ENCODE measurements around the gene SDK2.

The SDK2 gene

DNA sequence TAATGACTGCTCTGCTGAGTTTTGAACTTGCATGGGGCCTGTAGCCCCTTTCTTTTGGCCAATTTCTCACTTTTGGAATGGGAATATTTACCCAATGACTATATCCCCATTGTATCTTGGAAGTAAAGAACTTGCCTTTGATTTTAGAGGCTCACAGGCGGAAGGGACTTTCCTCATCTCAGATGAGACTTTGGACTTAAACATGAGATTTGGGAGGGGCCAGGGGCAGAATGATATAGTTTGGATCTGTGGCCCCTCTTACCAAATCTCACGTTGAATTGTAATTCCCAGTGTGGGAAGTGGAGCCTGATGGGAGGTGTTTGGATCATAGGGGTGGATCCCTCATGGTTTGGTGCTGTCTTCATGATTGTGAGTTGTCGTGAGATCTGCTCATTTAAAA, 42.7 kb upstream of the SDK2 start:
- in situ Hi-C loops (cut with HindIII; ENCODE audit: low sequenced_read_pairs) = no loop called here
- no peak for TF ChIP-seq CTCF (IDR thresholded peaks at IDR 0.05; ENCODE audit: low read depth, low read length)
- no peak overlapping the region for H3K4me3 ChIP-seq (ENCODE audit: low read depth, low read length)
- no peak for DNase-seq (ENCODE audit: low read depth, low spot score)

GRCh38 chr17:73686126-73686525, 41.9 kb upstream of the SDK2 start:
- in situ Hi-C loops (cut with HindIII; ENCODE audit: low sequenced_read_pairs) = no loop called here
- TF ChIP-seq CTCF (IDR thresholded peaks at IDR 0.05; ENCODE audit: low read depth, low read length) = no peak
- DNase-seq (ENCODE audit: low read depth, low spot score) = no peak
- no peak overlapping the region for H3K4me3 ChIP-seq (ENCODE audit: low read depth, low read length)

DNA sequence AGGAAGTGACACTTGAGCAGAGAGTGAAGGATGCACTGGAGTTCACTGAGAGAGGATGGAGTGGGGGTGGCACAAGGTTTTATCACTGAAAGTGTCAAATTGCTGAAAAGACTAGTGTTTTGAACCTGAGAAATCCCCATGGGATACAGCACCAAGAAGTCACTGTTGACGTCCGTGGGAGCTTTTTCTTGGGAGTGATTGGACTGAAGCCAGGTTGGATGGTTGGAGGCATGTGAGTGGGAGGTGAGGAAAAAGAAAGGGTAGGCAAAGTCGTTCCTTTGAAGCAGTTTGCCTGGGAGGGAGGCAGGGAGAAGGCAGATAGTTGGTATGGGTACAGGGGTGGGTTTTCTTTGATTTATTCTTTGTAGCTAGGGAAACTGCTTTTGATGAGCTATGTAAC, 39.9 kb upstream of the SDK2 start:
- no peak for TF ChIP-seq CTCF (IDR thresholded peaks at IDR 0.05; ENCODE audit: low read depth, low read length)
- in situ Hi-C loops (cut with HindIII; ENCODE audit: low sequenced_read_pairs) = no loop called here
- H3K4me3 ChIP-seq (ENCODE audit: low read depth, low read length) = no peak overlapping the region
- DNase-seq (ENCODE audit: low read depth, low spot score) = no peak

DNA sequence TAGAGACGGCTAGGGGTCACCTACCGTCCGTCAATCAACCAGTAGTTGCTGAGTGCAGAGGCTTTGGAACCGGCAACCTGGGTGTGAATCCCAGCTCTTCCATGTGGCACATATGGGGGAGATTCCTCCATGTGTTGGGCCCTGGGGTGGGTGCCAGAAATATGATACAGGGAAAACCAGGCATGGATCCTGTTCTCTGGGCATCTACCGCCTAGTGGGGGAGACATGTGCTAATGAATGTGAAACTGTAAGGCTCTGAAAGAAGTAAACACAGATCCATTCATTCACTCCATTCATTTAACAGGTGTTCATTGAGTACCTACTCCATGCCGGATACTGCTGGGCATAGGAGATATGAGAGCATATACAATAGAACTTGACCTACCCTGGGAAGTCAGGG, 39.5 kb upstream of the SDK2 start:
- in situ Hi-C loops (cut with HindIII; ENCODE audit: low sequenced_read_pairs) = no loop called here
- H3K4me3 ChIP-seq (ENCODE audit: low read depth, low read length) = no peak overlapping the region
- no peak for TF ChIP-seq CTCF (IDR thresholded peaks at IDR 0.05; ENCODE audit: low read depth, low read length)
- no peak for DNase-seq (ENCODE audit: low read depth, low spot score)

DNA sequence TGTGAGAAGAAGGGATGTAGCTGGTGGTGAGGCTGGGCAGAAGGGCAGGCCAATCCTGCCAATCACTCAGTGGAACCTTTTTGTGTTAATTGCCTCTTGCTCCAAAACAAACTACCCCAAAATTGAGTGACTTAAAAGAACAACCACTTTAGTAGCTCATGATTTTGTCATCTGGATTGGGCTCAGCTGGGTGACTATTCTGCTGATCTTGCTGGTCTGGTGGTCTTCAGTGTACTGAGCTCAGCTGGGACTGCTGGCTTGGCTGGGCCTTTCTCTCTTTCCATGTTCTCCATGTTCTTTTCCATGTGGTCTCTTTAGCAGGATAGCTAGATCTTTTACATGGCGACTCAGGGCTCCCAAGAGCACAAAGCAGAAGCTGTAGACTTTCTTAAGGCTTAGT, 37.7 kb upstream of the SDK2 start:
- TF ChIP-seq CTCF (IDR thresholded peaks at IDR 0.05; ENCODE audit: low read depth, low read length) = no peak
- no peak overlapping the region for H3K4me3 ChIP-seq (ENCODE audit: low read depth, low read length)
- no peak for DNase-seq (ENCODE audit: low read depth, low spot score)
- in situ Hi-C loops (cut with HindIII; ENCODE audit: low sequenced_read_pairs) = no loop called here

GRCh38 chr17:73679476-73679875, 35.2 kb upstream of the SDK2 start:
- no peak overlapping the region for H3K4me3 ChIP-seq (ENCODE audit: low read depth, low read length)
- no peak for DNase-seq (ENCODE audit: low read depth, low spot score)
- in situ Hi-C loops (cut with HindIII; ENCODE audit: low sequenced_read_pairs) = no loop called here
- no peak for TF ChIP-seq CTCF (IDR thresholded peaks at IDR 0.05; ENCODE audit: low read depth, low read length)

GRCh38 chr17:73678999-73679398, 34.8 kb upstream of the SDK2 start:
- TF ChIP-seq CTCF (IDR thresholded peaks at IDR 0.05; ENCODE audit: low read depth, low read length) = no peak
- no peak for DNase-seq (ENCODE audit: low read depth, low spot score)
- in situ Hi-C loops (cut with HindIII; ENCODE audit: low sequenced_read_pairs) = no loop called here
- H3K4me3 ChIP-seq (ENCODE audit: low read depth, low read length) = no peak overlapping the region

All from astrocyte of the spinal cord (primary cell).